Kidney (tissue), 14 donors: ENCODE data around the gene SORBS2. TPM values are rescaled to one million over a fixed set of nuclear protein-coding genes. Genes with fewer than 3 reads are reported as not detected.

Source experiments
- DNase-seq, 5 donors: peaks; one replicate each; pipeline ENCODE4 v3.0.0-alpha.2; 2013 to 2020
- FAIRE-seq: peaks from 2 replicates; lab custom pipeline; 2012; peaks lifted over from hg19 to GRCh38; lab: Jason Lieb, UNC
- H3K27ac ChIP-seq, 2 donors: one replicate each; pipeline ENCODE4 v1.7.0; 2013; ENCODE audit warnings: low read depth in 2 of 2, low read length in 2 of 2, inconsistent platforms in 1 of 2
- H3K27me3 ChIP-seq: one replicate; pipeline ENCODE4 v1.7.1; 2013; ENCODE audit warnings: low read length, inconsistent platforms; ENCODE audit not compliant: control insufficient read depth, insufficient read depth
- H3K36me3 ChIP-seq, 3 donors: one replicate each; pipeline versions ENCODE4 v1.7.0 to v1.7.1; 2013; ENCODE audit warnings: low read length in 3 of 3, control low read depth in 1 of 3, inconsistent platforms in 1 of 3; ENCODE audit not compliant: insufficient read depth in 3 of 3, control insufficient read depth in 2 of 3
- H3K4me1 ChIP-seq, 3 donors: one replicate each; pipeline versions ENCODE4 v1.7.0 to v1.7.1; 2013; ENCODE audit warnings: low read length in 3 of 3, inconsistent platforms in 1 of 3, low read depth in 1 of 3; ENCODE audit not compliant: control insufficient read depth in 2 of 3, insufficient read depth in 2 of 3
- H3K4me3 ChIP-seq, 3 donors: one replicate each; pipeline versions ENCODE4 v1.7.0 to v1.8.1; 2013; ENCODE audit warnings: low read length in 3 of 3, control low read depth in 1 of 3, inconsistent platforms in 1 of 3
- H3K9ac ChIP-seq, 3 donors: one replicate each; pipeline versions ENCODE4 v1.7.0 to v1.7.1; 2013; ENCODE audit warnings: low read length in 3 of 3, control low read depth in 1 of 3, inconsistent platforms in 1 of 3
- H3K9me3 ChIP-seq, 3 donors: one replicate each; pipeline versions ENCODE4 v1.7.0 to v1.7.1; 2013; ENCODE audit warnings: low read length in 3 of 3, control low read depth in 1 of 3, inconsistent platforms in 1 of 3; ENCODE audit not compliant: control insufficient read depth in 2 of 3, insufficient read depth in 1 of 3
- intact Hi-C: fragments of 100-400 bp; cut with DNase I; formaldehyde crosslinking; loops from one replicate; pipeline ENCODE4 v1.11.1; 2022
- polyA plus RNA-seq: library from polyadenylated mRNA; stranded (reverse); fragments of 350-450 nt; fragmentation: Illumina TruSeq; extraction: RNeasy Lipid Tissue Mini Kit (QIAGEN cat#74804); gene quantifications from one replicate; pipeline ENCODE4 v1.2.3, GENCODE V29; 2014; ENCODE audit warnings: low read depth, low replicate concordance; ENCODE audit not compliant: insufficient read depth
- total RNA-seq: library from RNA; stranded (reverse); fragmentation: NEBNext Ultra II Directional; extraction: Animal tissue kit (Norgen Biotek cat#: 25700); gene quantifications from one replicate; pipeline ENCODE4 v1.2.1, GENCODE V29; 2021
- TF ChIP-seq, protein P1 (sequence below): IDR thresholded peaks from 3 replicates; pipeline ENCODE4 v1.5.1; 2012; ENCODE audit warnings: mild to moderate bottlenecking, moderate library complexity, borderline replicate concordance; ENCODE audit not compliant: insufficient read depth; ENCODE audit errors: extremely low read depth
- donor health status: control.
- donor health status: control.
- donor health status: control.
- donor health status: control.
- donor health status: control.
- donor health status: DM: yes; HTN: yes; CAD: no.
- donor health status: Normal renal cell carcinoma (clear cell type).

Gene SORBS2
- total and polyA plus RNA-seq, 2 donors from 2014 or later, result 26.0 to 127 TPM

DNA sequence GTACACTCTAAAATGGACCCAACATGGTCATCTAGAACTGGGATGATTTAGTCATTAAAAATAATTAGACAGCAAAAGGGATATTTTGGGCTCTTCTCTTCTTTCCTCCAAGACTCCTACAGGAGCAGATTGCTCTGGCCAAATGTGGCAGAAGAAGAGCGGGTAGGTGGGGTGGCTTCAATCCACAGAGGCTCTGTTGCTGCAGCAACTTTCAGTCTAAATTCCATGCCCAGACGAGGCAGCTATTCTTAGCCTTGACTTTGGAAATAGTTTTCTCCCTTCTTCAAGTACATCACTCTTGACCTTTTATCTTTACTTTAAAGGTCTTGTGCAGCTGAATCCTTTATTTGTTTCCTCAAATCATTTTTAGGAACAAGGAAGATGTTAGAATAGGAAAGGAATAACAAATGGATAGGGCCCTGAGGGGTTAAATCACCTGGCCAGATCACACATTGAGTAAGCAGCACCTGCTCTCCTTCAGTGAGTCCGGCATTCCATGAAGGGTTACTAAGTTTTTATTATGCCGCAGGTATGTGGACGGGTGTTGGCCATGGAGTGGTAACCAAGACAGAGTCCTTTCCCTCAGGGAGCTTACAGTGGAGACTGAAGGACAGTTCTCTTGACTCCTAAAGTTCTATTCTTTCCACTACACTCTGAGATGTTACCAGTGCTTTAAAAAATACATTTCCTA lies 19.3 kb upstream of the SORBS2 start:
- Histone ChIP-seq H3K36me3 (no peaks in the 10 kb centered on the region), H3K27me3 (no peaks in the 10 kb centered on the region), H3K4me3 (no peak overlapping the region), H3K9me3 (peaks cover 0 to 6% (median 0%) of the 10 kb centered on the region in 3 donors), H3K27ac (no peak overlapping the region), H3K4me1 (no peaks in the 10 kb centered on the region), H3K9ac (no peak overlapping the region)
- FAIRE-seq (no peak), DNase-seq (no peak)
- TF ChIP-seq, protein P1, sequence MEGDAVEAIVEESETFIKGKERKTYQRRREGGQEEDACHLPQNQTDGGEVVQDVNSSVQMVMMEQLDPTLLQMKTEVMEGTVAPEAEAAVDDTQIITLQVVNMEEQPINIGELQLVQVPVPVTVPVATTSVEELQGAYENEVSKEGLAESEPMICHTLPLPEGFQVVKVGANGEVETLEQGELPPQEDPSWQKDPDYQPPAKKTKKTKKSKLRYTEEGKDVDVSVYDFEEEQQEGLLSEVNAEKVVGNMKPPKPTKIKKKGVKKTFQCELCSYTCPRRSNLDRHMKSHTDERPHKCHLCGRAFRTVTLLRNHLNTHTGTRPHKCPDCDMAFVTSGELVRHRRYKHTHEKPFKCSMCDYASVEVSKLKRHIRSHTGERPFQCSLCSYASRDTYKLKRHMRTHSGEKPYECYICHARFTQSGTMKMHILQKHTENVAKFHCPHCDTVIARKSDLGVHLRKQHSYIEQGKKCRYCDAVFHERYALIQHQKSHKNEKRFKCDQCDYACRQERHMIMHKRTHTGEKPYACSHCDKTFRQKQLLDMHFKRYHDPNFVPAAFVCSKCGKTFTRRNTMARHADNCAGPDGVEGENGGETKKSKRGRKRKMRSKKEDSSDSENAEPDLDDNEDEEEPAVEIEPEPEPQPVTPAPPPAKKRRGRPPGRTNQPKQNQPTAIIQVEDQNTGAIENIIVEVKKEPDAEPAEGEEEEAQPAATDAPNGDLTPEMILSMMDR, result no peak
- intact Hi-C loops, result no loop called here

DNA sequence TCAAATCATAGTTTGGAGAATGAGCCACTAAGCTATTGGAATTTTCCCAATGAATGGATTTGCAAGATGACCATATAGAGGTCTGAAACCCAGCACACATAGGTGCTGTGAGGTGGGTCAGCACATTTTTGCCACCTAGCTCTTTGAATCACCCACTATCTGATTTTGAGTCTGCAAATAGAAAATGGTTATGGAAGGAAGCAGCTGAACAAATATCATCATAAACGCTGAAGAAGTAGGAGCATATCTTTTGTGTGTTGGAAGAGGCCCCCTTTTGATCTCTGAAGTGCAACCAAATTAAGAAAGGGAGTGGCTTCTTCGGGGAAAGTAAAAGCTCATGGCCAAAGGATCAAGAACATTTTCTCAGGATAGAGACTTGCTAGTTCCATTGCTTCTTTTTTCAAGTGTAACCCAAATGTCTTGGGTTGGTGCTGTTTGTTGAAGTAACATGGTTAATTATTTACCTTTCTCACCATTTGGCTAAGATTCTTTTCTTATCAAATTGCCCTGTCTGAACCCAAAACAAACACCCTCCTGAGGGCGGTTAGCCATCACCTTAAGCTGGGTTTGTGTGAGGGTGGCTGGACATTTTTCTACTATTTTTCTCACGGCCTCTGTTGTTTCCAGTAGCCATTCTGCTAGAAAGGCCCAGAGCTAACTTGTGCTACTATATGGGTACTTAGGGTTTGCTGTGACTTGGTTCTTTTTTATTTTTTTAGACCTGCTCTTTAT lies 18.4 kb upstream of the SORBS2 start:
- Histone ChIP-seq H3K4me1 (peaks cover 0 to 2% (median 0%) of the 10 kb centered on the region in 3 donors), H3K27me3 (no peaks in the 10 kb centered on the region), H3K27ac (no peak overlapping the region), H3K4me3 (no peak overlapping the region), H3K9ac (no peak overlapping the region), H3K36me3 (no peaks in the 10 kb centered on the region), H3K9me3 (peaks cover 0 to 6% (median 0%) of the 10 kb centered on the region in 3 donors)
- intact Hi-C loops, result no loop called here
- TF ChIP-seq, protein P1, result no peak
- no peak for FAIRE-seq
- DNase-seq, result no peak

DNA sequence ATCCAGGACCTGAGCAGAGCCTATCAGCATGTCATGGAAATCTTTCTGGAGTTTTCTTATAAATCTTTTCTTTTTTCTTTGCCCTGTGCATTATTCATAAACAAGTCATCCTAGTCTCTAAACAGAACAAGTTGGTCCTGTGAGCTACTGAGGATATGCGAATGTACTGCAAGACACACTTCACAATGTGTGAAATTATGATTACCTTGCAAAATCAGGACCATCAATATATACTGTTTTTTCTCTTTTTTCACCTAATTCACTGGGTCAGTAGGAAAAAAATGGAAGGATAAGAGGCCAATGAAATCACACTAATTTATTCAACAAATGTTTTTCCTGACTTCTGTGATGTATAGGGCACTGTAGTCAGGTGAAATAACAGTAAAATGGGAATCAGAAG lies 14.4 kb upstream of the SORBS2 start:
- Histone ChIP-seq H3K4me3 (no peak overlapping the region), H3K4me1 (peaks cover 0 to 2% (median 0%) of the 10 kb centered on the region in 3 donors), H3K27me3 (no peaks in the 10 kb centered on the region), H3K27ac (no peak overlapping the region), H3K9ac (no peak overlapping the region), H3K9me3 (peaks cover 0 to 6% (median 0%) of the 10 kb centered on the region in 3 donors), H3K36me3 (no peaks in the 10 kb centered on the region)
- no peak for DNase-seq
- intact Hi-C loops, result no loop called here
- FAIRE-seq, result no peak
- TF ChIP-seq, protein P1, result no peak
